ENCODE measurements around the gene TRIM56. TPM values are rescaled to one million over a fixed set of nuclear protein-coding genes. Genes with fewer than 3 reads are reported as not detected.
"Not testable (repeated sequence)": the region's sequence is repeated elsewhere in the genome, so short reads cannot be mapped to it uniquely, and the experiment has no call there.

The TRIM56 gene
- total RNA-seq, 1 donor from 2014 or later = 1.1 TPM

- no peak for DNase-seq
Measured at GRCh38 chr7:101089876-101090275, 4.6 kb downstream of the TRIM56 start.

GRCh38 chr7:101092266-101092905 is 7.1 kb downstream of the TRIM56 start:
- not testable (repeated sequence) for DNase-seq

GRCh38 chr7:101093906-101094305 is 8.6 kb downstream of the TRIM56 start:
- DNase-seq = no peak

- DNase-seq = no peak
Measured at GRCh38 chr7:101094376-101094775, 9.1 kb downstream of the TRIM56 start.

- DNase-seq = no peak
Measured at GRCh38 chr7:101094791-101095375, 9.6 kb downstream of the TRIM56 start.

GRCh38 chr7:101096331-101096956 is 11.2 kb downstream of the TRIM56 start:
- DNase-seq = no peak

GRCh38 chr7:101096957-101097347 is 11.7 kb downstream of the TRIM56 start:
- no peak for DNase-seq

- no peak for DNase-seq
Measured at GRCh38 chr7:101097561-101097960, 12.3 kb downstream of the TRIM56 start.

- peak; percentile 91 for DNase-seq
Measured at GRCh38 chr7:101099969-101100781, 14.9 kb downstream of the TRIM56 start.

- DNase-seq = no peak
Measured at GRCh38 chr7:101100858-101101847, 15.9 kb downstream of the TRIM56 start.

- DNase-seq = no peak
Measured at GRCh38 chr7:101102026-101102425, 16.7 kb downstream of the TRIM56 start.

- DNase-seq = not testable (repeated sequence)
Measured at GRCh38 chr7:101103701-101104100, 18.4 kb downstream of the TRIM56 start.

- DNase-seq = no peak
Measured at GRCh38 chr7:101104193-101104713, 19.0 kb downstream of the TRIM56 start.

GRCh38 chr7:101104799-101105198 is 19.5 kb downstream of the TRIM56 start:
- no peak for DNase-seq

- DNase-seq = not testable (repeated sequence)
Measured at GRCh38 chr7:101105248-101105647, 20.0 kb downstream of the TRIM56 start.

- DNase-seq = no peak
Measured at GRCh38 chr7:101106386-101106785, 21.1 kb downstream of the TRIM56 start.

GRCh38 chr7:101108330-101108857 is 23.1 kb downstream of the TRIM56 start:
- no peak for DNase-seq

- no peak for DNase-seq
Measured at GRCh38 chr7:101108961-101109360, 23.7 kb downstream of the TRIM56 start.

GRCh38 chr7:101109368-101109767 is 24.1 kb downstream of the TRIM56 start:
- DNase-seq = no peak

- no peak for DNase-seq
Measured at GRCh38 chr7:101111261-101111660, 26.0 kb downstream of the TRIM56 start.

- DNase-seq = no peak
Measured at GRCh38 chr7:101112233-101112632, 27.0 kb downstream of the TRIM56 start.

All from occipital lobe (tissue), 2 donors.